Right lung (tissue), 5 donors: ENCODE results near the gene FRAS1. TPM values are rescaled to one million over a fixed set of nuclear protein-coding genes. Genes with fewer than 3 reads are reported as not detected.
"Not testable (repeated sequence)": the region's sequence is repeated elsewhere in the genome, so short reads cannot be mapped to it uniquely, and the experiment has no call there.

Experiments
- DNase-seq, 2 donors: peaks; one replicate each; pipeline ENCODE4 v3.0.0-alpha.2; 2013
- polyA plus RNA-seq, 5 donors: library from polyadenylated mRNA; unstranded; fragments of 120-200 nt; gene quantifications; one replicate each; pipeline versions ENCODE4 v1.2.1 to v1.2.3, GENCODE V29; 2013; ENCODE audit warnings: inconsistent platforms in 1 of 5, low replicate concordance in 1 of 5; ENCODE audit not compliant: insufficient read length in 5 of 5, insufficient read depth in 1 of 5

The FRAS1 gene
- polyA plus RNA-seq, 5 donors, result 23.5 to 45.6 (median 42.8) TPM

GRCh38 chr4:78545275-78546246 lies 488.4 kb downstream of the FRAS1 start:
- no peak for DNase-seq

- DNase-seq, result not testable (repeated sequence)
These were observed 490.8 kb downstream of the FRAS1 start for GRCh38 chr4:78547899-78548298.

- DNase-seq, result not testable (repeated sequence)
These were observed 491.8 kb downstream of the FRAS1 start for GRCh38 chr4:78548889-78549288.

- DNase-seq, result peak; percentile 41 to 45
These were observed 494.6 kb downstream of the FRAS1 start, which contains the start of gene ANXA3 for GRCh38 chr4:78551420-78552351. Gene ANXA3 (plus strand): TSS chr4:78551770. CDS start chr4:78554474, 2,704 bp downstream.

- peak in 1 of 2 donors; percentile 39 for DNase-seq
These were observed 495.4 kb downstream of the FRAS1 start for GRCh38 chr4:78552389-78553042.

- no peak for DNase-seq
These were observed 495.9 kb downstream of the FRAS1 start for GRCh38 chr4:78553043-78553396.

- no peak for DNase-seq
These were observed 496.5 kb downstream of the FRAS1 start for GRCh38 chr4:78553529-78554060.

GRCh38 chr4:78556665-78557064 lies 499.5 kb downstream of the FRAS1 start:
- DNase-seq, result no peak

GRCh38 chr4:78557841-78558240 lies 500.7 kb downstream of the FRAS1 start:
- no peak for DNase-seq

GRCh38 chr4:78558410-78558809 lies 501.3 kb downstream of the FRAS1 start:
- no peak for DNase-seq

GRCh38 chr4:78560296-78560963 lies 503.3 kb downstream of the FRAS1 start:
- DNase-seq, result no peak

- peak; percentile 31 to 39 for DNase-seq
These were observed 504.6 kb downstream of the FRAS1 start for GRCh38 chr4:78561677-78562076.

- no peak for DNase-seq
These were observed 505.6 kb downstream of the FRAS1 start for GRCh38 chr4:78562687-78563086.

- DNase-seq, result no peak
These were observed 508.8 kb downstream of the FRAS1 start for GRCh38 chr4:78565971-78566372.

GRCh38 chr4:78566834-78567499 lies 509.8 kb downstream of the FRAS1 start:
- no peak for DNase-seq

GRCh38 chr4:78567500-78568060 lies 510.5 kb downstream of the FRAS1 start:
- no peak for DNase-seq

- DNase-seq, result no peak
These were observed 511.6 kb downstream of the FRAS1 start for GRCh38 chr4:78568640-78569305.

GRCh38 chr4:78569306-78569821 lies 512.2 kb downstream of the FRAS1 start:
- DNase-seq, result no peak

- DNase-seq, result no peak
These were observed 513.0 kb downstream of the FRAS1 start for GRCh38 chr4:78570117-78570516.
